Measurements from ENCODE around the gene TBXAS1. TPM values are rescaled to one million over a fixed set of nuclear protein-coding genes. Genes with fewer than 3 reads are reported as not detected.

Gene TBXAS1
- total and polyA plus RNA-seq, 4 donors, result 4.1 to 22.4 (median 12.2) TPM

DNA sequence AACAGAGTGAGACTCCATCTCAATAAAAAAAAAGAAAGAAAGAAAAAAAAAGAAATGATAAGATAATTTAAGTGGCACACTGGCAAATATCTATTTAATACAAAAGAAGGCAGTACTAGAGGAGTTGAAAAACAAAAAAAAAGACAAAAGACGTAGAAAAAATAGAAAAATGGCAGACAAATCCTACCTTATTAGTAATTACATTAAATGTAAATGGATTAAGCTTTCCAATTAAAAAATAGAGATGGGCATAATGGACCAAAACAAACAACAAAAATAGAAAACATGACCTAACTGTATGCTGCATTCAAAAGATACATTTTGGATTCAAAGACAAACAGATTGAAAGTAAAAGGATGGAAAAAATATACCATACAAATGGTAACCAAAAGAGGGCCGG lies 239.0 kb downstream of the TBXAS1 start:
- no peak for DNase-seq (ENCODE audit: low spot score)
- no peaks in the 10 kb centered on the region for H3K27me3 ChIP-seq (ENCODE audit: control insufficient read depth in 4 of 4, insufficient read depth in 4 of 4, low read length in 3 of 4)
- 94% methylated on average over 2 of the region's 2 CpGs for WGBS
- H3K36me3 ChIP-seq (ENCODE audit: control insufficient read depth in 4 of 4, insufficient read depth in 3 of 4, low read depth in 1 of 4, low read length in 3 of 4), result no peaks in the 10 kb centered on the region
- peaks cover 2 to 11% (median 3%) of the 10 kb centered on the region in 4 donors for H3K9me3 ChIP-seq (ENCODE audit: control insufficient read depth in 4 of 4, low read length in 3 of 4)
- H3K4me1 ChIP-seq (ENCODE audit: control insufficient read depth in 4 of 4, insufficient read depth in 4 of 4, low read length in 3 of 4), result peaks cover 0 to 2% (median 0%) of the 10 kb centered on the region in 4 donors
- H3K27ac ChIP-seq (ENCODE audit: low read depth in 1 of 2, low read length in 2 of 2), result no peak overlapping the region
- H3K4me3 ChIP-seq (ENCODE audit: low read depth in 1 of 3, low read length in 3 of 3), result no peak overlapping the region
- TF ChIP-seq JUND (IDR thresholded peaks at IDR 0.05), result no peak
- TF ChIP-seq, protein P1, sequence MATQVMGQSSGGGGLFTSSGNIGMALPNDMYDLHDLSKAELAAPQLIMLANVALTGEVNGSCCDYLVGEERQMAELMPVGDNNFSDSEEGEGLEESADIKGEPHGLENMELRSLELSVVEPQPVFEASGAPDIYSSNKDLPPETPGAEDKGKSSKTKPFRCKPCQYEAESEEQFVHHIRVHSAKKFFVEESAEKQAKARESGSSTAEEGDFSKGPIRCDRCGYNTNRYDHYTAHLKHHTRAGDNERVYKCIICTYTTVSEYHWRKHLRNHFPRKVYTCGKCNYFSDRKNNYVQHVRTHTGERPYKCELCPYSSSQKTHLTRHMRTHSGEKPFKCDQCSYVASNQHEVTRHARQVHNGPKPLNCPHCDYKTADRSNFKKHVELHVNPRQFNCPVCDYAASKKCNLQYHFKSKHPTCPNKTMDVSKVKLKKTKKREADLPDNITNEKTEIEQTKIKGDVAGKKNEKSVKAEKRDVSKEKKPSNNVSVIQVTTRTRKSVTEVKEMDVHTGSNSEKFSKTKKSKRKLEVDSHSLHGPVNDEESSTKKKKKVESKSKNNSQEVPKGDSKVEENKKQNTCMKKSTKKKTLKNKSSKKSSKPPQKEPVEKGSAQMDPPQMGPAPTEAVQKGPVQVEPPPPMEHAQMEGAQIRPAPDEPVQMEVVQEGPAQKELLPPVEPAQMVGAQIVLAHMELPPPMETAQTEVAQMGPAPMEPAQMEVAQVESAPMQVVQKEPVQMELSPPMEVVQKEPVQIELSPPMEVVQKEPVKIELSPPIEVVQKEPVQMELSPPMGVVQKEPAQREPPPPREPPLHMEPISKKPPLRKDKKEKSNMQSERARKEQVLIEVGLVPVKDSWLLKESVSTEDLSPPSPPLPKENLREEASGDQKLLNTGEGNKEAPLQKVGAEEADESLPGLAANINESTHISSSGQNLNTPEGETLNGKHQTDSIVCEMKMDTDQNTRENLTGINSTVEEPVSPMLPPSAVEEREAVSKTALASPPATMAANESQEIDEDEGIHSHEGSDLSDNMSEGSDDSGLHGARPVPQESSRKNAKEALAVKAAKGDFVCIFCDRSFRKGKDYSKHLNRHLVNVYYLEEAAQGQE (IDR thresholded peaks at IDR 0.05), result no peak
- TF ChIP-seq HNF4G (IDR thresholded peaks at IDR 0.05), result no peak
- no peak for TF ChIP-seq NR2F2 (IDR thresholded peaks at IDR 0.05)
- no peak for TF ChIP-seq FOXA1 (IDR thresholded peaks at IDR 0.05)
- no peak for TF ChIP-seq RAD21 (IDR thresholded peaks at IDR 0.05)
- TF ChIP-seq RXRA (IDR thresholded peaks at IDR 0.05), result no peak
- TF ChIP-seq, protein P2, sequence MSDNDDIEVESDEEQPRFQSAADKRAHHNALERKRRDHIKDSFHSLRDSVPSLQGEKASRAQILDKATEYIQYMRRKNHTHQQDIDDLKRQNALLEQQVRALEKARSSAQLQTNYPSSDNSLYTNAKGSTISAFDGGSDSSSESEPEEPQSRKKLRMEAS (IDR thresholded peaks at IDR 0.05), result no peak
- TF ChIP-seq FOXA2 (IDR thresholded peaks at IDR 0.05), result no peak
- TF ChIP-seq SP1 (IDR thresholded peaks at IDR 0.05), result no peak
- TF ChIP-seq EGR1 (IDR thresholded peaks at IDR 0.05; ENCODE audit: low read depth in 2 of 2), result no peak
- TF ChIP-seq, protein P3, sequence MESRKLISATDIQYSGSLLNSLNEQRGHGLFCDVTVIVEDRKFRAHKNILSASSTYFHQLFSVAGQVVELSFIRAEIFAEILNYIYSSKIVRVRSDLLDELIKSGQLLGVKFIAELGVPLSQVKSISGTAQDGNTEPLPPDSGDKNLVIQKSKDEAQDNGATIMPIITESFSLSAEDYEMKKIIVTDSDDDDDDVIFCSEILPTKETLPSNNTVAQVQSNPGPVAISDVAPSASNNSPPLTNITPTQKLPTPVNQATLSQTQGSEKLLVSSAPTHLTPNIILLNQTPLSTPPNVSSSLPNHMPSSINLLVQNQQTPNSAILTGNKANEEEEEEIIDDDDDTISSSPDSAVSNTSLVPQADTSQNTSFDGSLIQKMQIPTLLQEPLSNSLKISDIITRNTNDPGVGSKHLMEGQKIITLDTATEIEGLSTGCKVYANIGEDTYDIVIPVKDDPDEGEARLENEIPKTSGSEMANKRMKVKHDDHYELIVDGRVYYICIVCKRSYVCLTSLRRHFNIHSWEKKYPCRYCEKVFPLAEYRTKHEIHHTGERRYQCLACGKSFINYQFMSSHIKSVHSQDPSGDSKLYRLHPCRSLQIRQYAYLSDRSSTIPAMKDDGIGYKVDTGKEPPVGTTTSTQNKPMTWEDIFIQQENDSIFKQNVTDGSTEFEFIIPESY (IDR thresholded peaks at IDR 0.05), result no peak
- TF ChIP-seq, protein P4, sequence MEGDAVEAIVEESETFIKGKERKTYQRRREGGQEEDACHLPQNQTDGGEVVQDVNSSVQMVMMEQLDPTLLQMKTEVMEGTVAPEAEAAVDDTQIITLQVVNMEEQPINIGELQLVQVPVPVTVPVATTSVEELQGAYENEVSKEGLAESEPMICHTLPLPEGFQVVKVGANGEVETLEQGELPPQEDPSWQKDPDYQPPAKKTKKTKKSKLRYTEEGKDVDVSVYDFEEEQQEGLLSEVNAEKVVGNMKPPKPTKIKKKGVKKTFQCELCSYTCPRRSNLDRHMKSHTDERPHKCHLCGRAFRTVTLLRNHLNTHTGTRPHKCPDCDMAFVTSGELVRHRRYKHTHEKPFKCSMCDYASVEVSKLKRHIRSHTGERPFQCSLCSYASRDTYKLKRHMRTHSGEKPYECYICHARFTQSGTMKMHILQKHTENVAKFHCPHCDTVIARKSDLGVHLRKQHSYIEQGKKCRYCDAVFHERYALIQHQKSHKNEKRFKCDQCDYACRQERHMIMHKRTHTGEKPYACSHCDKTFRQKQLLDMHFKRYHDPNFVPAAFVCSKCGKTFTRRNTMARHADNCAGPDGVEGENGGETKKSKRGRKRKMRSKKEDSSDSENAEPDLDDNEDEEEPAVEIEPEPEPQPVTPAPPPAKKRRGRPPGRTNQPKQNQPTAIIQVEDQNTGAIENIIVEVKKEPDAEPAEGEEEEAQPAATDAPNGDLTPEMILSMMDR (IDR thresholded peaks at IDR 0.05; ENCODE audit: low read depth, low read length, missing input control), result no peak
- TF ChIP-seq TAF1 (conservative IDR thresholded peaks at IDR 0.05), result no peak
- TF ChIP-seq GABPA (IDR thresholded peaks at IDR 0.05 in 1 of 2, conservative IDR thresholded peaks at IDR 0.05 in 1 of 2), result no peak
- no peak overlapping the region for H3K9ac ChIP-seq (ENCODE audit: low read depth in 1 of 2, low read length in 2 of 2)

DNA sequence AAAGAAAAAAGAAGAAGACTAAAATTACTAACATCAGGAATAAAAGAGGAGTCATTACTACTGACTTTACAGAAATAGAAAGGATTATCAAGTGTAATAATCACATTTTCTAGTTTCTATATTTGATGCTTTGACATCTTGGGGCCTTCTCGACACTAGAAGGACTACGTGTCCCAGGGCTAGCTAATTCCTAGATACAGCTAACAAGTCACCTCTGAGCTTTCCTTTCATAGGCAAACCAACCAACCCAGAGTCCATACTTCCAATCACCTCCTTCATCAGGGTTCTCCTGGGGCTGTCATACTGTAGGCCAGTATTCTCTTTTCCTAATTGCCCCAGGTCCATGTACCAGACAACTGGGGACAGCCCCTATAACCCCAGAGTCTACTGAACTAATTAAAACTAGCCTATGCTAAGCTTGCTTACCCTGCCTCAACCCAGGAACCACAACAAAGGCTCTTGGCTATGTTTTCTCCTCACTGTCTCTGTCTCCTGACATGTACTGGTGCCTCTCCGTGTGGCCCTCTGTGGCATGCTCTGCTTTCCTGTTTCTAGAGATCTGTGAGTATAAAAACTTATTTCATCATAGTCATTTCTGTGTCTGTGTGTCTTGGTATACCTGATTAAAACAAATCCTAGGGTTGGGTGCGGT lies 240.4 kb downstream of the TBXAS1 start:
- peaks cover 2 to 11% (median 3%) of the 10 kb centered on the region in 4 donors for H3K9me3 ChIP-seq (ENCODE audit: control insufficient read depth in 4 of 4, low read length in 3 of 4)
- H3K27me3 ChIP-seq (ENCODE audit: control insufficient read depth in 4 of 4, insufficient read depth in 4 of 4, low read length in 3 of 4), result no peaks in the 10 kb centered on the region
- H3K4me1 ChIP-seq (ENCODE audit: control insufficient read depth in 4 of 4, insufficient read depth in 4 of 4, low read length in 3 of 4), result no peaks in the 10 kb centered on the region
- H3K9ac ChIP-seq (ENCODE audit: low read depth in 1 of 2, low read length in 2 of 2), result no peak overlapping the region
- 94% methylated on average over 4 of the region's 4 CpGs for WGBS
- no peak overlapping the region for H3K4me3 ChIP-seq (ENCODE audit: low read depth in 1 of 3, low read length in 3 of 3)
- DNase-seq (ENCODE audit: low spot score), result no peak
- no peaks in the 10 kb centered on the region for H3K36me3 ChIP-seq (ENCODE audit: control insufficient read depth in 4 of 4, insufficient read depth in 3 of 4, low read depth in 1 of 4, low read length in 3 of 4)
- no peak overlapping the region for H3K27ac ChIP-seq (ENCODE audit: low read depth in 1 of 2, low read length in 2 of 2)
- TF ChIP-seq JUND (IDR thresholded peaks at IDR 0.05), result no peak
- no peak for TF ChIP-seq RAD21 (IDR thresholded peaks at IDR 0.05)
- no peak for TF ChIP-seq HNF4A (conservative IDR thresholded peaks at IDR 0.05)
- no peak for TF ChIP-seq GABPA (IDR thresholded peaks at IDR 0.05 in 1 of 2, conservative IDR thresholded peaks at IDR 0.05 in 1 of 2)
- TF ChIP-seq YY1 (IDR thresholded peaks at IDR 0.05), result no peak
- no peak for TF ChIP-seq RXRA (IDR thresholded peaks at IDR 0.05)
- TF ChIP-seq, protein P5, sequence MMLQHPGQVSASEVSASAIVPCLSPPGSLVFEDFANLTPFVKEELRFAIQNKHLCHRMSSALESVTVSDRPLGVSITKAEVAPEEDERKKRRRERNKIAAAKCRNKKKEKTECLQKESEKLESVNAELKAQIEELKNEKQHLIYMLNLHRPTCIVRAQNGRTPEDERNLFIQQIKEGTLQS (IDR thresholded peaks at IDR 0.05), result no peak
- TF ChIP-seq NR2F2 (IDR thresholded peaks at IDR 0.05), result no peak
- TF ChIP-seq, protein P1 (IDR thresholded peaks at IDR 0.05), result no peak
- TF ChIP-seq FOXA2 (IDR thresholded peaks at IDR 0.05), result no peak

All from liver (tissue), 9 donors.